HG03097 (cell line): ENCODE measurements around the gene SLC4A3.
A peak's percentile ranks its signal among the peaks of the same experiment; 100 is the strongest.

Experiments
- ATAC-seq: cut with Tn5 transposase; IDR thresholded peaks from one replicate; pipeline ENCODE4 v1.9.1; 2021; ENCODE audit not compliant: unreplicated experiment, low FRiP score

SLC4A3 gene

DNA sequence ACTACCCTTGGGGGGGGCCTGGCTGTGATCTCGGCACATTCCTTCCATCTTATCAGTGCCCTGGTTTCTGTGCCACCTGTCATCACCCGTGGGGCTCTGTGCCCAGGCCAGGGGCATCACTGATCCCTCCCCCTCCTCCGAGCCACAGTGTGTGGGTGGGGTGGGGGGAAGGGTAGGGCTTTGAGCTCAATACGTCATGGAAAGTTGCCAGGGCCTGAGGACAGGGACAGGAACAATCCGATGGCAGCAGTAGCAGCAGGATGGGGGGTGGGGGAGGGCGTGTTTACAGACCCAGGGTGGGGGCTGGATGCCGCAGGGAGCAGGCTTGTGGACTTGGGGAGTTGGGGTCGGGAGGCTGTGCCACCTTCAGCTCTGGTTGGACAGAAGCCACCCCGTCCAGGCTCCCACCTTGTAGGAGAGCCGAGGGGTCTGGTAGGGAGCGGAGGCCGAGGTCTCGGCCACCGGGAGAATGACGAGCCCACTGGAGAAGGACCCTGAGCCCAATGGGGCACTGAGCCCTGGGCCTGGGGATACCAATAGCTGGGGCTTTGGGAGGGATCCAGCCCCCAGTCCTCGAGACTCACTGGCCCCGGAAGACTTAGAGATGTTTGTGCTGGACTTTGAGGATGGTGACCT, 3.5 kb downstream of the SLC4A3 start:
- no peak for ATAC-seq

DNA sequence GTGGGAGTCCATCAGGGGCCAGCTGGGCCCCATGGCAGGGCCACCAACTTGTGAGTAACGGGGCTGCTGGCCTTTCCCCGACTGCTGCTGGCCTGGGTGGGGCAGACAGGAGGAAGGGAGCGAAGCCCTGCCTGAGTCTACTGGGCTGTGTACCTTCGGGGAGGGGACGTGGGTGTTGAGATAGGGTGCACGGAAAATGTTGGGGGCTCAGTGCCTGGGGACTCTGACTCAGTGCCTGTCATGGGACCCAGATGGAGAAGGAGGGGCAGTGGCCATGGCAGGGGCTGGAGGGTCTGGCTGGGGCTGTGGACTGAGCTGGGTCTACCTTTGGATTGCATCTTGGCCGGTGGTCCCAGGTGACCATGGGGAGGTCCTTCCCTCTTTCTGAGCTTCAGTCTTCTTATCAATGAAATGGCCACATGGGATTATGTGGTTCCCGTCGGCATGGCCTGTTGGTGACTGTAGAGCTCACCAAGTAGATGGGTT, 4.0 kb downstream of the SLC4A3 start:
- ATAC-seq, result no peak

DNA sequence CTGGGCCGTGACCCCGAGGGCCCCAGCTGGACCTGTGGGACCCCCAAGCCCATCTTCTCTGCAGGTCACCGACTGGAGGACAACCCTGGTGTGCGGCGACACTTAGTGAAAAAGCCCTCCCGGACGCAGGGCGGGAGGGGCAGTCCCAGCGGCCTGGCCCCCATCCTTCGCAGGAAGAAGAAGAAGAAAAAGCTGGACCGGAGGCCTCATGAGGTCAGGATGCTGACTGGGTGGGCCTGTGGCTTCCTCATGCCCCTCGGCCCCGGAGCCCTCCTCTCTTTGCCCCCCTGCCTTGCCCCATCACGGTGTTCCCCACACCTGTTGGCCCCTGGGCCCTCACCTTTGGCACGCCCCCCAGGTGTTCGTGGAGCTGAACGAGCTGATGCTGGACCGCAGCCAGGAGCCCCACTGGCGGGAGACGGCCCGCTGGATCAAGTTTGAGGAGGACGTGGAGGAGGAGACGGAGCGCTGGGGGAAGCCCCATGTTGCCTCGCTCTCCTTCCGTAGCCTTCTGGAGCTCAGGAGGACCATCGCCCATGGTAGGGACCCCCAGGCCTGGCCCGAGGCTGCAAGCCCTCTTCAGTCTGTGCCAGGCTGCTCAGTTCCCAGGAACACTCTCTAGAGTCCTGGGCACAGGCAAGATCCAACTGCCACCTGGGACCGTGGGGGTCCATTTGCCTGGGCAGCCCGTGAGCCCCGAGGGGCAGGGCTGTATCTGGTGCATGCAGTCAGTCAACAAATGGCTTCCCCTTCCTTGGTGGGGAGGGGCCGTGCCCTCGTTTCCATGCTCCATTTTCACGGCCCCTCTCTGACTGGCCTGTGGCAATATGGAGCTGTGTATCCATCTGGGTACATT, 4.7 kb downstream of the SLC4A3 start:
- no peak for ATAC-seq

DNA sequence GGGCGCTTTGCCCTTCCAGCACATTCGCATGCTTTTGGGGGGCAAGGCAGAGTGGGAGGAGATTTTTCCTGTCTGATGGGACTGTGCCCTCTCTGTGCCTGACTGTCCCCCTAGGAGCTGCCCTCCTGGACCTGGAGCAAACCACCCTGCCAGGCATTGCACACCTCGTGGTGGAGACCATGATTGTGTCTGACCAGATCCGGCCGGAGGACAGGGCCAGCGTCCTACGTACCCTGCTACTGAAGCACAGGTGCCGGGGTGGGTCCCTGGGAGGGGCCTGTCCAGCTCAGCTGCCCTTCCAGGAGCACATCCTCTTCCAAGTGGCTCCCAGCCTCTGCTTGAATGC, 5.3 kb downstream of the SLC4A3 start:
- no peak for ATAC-seq

DNA sequence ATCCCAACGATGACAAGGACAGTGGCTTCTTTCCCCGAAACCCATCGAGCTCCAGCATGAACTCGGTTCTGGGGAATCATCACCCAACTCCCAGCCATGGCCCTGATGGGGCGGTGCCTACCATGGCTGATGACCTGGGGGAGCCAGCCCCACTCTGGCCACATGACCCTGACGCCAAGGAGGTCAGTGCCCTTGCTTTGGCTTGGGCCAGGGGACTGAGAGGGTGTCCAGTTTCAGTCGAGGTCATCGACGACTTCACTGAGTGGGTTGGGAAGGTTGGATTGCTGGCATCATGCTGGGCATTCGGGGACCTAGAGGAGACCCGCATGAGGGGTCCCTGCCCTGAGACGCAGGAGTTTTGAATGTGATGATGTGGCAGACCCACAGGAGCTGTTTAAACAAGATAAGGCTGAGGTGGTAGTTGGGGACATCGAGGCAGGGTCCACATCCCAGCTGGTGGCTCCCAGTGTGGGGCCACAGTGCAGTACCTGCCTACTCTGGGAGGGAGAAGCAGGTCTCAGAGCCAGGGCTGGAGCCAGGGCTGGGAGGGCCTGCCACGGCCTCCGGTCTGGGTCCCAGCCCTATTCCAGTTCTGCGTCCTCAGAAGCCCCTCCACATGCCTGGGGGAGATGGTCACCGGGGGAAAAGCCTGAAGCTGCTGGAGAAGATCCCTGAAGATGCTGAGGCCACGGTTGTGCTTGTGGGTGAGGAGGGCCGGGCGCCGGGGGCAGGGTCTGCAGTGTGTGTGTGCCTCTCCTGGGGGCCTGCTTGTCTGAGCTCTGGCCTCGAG, 6.0 kb downstream of the SLC4A3 start:
- ATAC-seq, result no peak

DNA sequence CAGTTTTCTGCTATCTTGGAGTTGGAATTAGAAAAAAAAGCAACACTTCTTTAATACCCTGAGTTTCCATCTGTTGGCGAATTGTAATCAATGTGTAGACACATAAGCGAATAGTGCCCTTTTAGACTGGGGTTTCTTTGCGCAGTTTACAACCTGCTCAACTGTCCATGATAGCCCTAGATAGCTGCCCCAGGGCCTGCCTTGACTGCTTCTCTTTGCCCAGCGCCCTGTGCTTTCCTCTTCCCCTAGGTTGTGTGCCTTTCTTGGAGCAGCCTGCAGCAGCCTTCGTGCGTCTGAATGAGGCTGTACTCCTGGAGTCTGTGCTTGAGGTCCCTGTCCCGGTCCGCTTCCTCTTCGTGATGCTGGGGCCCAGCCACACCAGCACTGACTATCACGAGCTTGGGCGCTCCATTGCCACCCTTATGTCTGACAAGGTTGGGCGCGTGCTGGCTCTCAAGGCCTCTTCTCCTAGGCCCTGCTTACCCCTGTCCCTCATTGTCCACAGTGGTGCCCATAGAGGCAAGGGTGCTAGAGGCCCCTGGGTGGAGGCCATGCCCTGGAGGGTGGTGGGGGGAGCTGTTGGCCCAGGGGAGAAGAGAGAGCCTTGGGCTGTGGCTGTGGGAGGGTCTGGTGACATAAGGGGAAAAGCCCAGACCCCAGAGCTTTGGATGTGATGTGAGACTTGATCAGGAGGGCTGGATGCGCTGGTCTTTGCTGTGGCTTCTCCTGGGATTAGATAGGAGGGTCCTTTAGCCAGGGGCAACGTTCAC, 6.9 kb downstream of the SLC4A3 start:
- ATAC-seq, result no peak

DNA sequence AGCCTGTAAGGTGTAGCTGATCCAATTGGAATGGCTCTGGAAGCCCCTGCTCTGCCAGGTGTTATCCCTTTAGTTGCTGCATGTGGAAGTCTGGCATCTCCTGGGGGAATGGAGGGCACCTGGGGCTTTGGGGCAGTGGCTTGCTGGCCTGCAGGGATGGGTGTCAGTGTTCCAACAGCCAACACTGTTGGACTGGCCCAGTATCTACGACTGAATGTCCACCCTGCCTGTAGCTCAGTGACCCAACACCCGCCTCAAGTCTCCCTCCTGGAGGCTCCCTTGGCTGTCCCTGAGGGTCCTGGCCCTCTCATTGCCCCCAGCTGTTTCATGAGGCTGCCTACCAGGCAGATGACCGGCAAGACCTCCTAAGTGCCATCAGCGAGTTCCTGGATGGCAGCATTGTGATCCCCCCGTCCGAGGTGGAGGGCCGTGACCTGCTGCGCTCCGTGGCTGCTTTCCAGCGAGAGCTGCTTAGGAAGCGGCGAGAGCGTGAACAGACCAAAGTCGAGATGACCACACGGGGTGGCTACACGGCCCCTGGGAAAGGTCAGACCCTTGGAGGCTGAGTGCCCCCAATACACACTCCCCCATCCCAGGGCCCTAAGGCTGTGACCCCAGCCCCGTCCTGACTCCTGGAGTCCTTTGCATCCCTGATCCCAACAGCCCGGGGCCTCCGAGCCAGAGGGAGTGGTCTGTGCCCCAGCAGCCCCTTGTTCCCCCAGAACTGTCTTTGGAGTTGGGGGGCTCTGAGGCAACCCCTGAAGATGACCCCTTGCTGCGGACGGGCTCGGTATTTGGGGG, 7.7 kb downstream of the SLC4A3 start:
- ATAC-seq, result no peak

DNA sequence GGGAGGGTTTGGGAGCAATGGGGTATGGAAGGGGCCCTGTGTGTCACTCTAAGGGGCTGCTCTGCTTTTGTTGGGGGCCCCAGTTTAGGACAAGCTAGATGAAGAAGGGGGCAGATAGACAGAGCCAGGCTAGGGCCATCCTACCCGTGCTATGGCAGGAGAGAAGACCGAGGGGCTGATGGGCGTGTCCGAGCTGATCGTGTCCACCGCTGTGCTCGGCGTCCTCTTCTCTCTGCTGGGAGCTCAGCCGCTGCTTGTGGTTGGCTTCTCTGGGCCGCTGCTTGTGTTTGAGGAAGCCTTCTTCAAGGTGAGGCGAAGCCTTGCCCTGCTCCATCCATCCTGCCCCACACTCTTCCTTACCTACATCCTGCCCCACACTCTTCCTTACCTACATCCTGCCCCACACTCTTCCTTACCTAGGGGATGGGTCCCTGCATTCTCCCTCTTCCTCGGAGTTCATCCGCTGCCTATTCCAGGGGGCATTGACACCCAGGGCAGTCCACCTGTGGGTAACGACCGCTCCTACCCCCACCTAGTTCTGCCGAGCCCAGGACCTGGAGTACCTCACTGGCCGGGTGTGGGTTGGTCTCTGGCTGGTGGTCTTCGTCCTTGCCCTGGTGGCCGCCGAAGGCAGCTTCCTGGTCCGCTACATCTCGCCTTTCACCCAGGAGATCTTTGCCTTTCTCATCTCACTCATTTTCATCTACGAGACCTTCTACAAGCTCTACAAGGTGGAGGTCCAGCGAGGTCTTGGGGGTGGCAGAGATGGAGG, 8.9 kb downstream of the SLC4A3 start:
- ATAC-seq, result no peak

DNA sequence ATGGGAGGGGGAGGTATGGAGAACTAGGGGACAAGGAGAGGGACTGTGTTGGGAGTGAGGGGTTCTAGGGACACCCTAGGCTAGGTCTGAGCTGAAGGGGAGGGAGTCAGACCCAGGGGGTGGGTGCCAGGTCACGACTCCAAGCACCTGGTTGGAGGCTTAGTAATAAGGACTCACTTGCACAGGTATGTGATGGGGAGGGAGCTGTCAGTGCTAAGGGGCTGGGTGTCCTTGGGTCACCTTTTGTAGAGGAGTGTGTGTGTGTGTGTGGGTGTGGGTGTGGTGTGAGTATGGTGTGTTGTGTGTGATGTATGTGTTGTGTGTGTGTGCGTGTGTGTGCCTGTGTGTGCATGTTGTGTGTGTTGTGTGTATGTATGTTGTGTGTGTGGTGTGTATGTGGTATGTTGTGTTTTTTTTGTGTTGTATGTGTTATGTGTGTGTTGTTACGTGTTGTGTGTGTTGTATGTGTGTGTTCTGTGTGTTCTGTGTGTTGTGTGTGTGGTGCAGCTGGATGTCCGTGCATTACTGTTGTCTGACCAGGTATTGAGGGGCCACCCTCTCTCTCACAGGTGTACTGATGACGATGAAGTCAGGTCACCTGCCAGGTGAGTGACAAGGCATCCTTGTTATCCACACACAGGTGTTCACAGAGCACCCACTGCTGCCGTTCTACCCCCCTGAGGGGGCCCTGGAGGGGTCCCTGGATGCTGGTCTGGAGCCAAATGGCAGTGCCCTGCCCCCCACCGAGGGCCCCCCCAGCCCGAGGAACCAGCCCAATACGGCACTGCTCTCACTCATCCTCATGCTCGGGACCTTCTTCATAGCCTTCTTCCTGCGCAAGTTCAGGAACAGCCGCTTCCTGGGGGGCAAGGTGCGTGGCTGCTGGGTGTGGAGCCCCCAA, 9.8 kb downstream of the SLC4A3 start:
- no peak for ATAC-seq

DNA sequence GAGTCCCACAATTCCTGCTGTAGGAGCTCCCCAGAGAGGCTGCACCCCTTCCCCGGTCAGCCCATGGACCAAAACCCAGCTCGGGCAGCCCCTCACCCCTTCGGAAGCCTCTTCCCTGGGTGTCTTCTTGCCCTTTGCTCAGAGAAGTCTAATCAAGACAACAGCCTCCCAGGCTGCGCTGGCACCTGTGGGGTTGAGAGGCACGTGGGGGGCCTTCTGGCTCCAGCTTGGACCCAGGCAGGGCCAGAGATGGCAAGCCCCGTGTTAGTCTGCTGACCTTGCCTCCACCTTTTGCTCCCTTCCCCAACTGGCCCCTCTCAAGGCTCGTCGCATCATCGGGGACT, 10.4 kb downstream of the SLC4A3 start:
- no peak for ATAC-seq

DNA sequence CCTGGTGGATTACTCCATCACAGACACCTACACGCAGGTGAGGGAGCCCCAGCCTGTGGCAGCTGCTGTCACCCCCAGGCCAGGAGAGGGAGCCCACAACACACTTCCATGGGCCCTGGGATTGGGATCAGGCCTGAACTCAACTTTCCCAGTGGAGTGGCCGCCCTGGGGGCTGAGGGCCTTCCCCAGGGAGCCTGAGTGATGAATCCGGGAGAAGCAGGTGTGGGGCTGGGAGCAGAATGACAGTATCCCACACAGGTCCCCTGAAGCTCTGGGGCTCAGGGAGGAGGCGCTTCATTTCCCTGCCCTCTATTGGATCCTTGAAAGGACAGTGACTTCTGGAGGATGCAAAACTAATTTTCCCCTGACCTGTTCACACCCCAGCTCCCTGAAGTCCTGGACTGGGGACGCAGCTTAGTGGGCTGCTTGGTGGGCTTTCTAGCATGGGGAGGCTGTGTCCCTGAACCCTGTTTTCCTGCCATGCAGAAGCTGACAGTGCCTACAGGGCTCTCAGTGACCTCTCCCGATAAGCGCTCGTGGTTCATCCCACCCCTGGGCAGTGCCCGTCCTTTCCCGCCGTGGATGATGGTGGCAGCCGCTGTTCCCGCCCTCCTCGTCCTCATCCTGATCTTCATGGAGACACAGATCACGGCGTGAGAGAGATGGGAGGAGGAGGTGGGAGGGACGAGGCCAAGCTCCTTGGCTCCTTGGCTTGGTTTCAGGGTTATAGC, 11.0 kb downstream of the SLC4A3 start:
- no peak for ATAC-seq

DNA sequence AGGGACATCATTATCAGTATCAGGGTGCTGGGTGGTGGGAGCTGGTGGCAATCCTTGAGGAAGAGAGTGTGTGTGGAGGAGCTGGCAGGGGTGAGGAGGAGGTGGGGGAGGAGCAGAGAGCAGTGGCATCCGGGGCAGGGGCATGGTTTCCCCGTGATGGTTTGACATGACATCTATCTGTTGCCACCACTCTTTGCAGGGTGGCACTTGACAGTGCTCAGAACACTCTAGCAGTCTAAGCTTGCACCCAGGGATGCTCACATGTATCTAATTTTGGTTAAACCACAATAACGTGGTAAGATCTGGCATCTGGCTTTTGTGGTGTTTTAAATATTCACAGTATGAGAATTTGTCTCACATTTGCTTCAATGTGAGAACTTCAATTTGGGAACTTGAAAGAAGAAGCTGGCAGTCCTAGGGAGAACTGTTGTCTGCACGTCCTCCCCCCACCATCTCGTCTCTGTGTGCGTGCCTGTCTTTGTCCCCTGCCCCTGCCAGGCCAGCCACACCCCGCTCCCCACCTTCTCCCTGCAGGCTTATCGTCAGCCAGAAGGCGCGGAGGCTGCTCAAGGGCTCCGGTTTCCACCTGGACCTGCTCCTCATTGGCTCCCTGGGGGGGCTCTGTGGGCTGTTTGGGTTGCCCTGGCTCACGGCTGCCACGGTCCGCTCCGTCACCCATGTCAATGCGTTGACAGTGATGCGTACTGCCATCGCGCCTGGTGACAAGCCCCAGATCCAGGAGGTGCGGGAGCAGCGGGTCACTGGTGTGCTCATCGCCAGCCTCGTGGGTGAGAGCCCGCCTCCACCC, 11.7 kb downstream of the SLC4A3 start:
- no peak for ATAC-seq

DNA sequence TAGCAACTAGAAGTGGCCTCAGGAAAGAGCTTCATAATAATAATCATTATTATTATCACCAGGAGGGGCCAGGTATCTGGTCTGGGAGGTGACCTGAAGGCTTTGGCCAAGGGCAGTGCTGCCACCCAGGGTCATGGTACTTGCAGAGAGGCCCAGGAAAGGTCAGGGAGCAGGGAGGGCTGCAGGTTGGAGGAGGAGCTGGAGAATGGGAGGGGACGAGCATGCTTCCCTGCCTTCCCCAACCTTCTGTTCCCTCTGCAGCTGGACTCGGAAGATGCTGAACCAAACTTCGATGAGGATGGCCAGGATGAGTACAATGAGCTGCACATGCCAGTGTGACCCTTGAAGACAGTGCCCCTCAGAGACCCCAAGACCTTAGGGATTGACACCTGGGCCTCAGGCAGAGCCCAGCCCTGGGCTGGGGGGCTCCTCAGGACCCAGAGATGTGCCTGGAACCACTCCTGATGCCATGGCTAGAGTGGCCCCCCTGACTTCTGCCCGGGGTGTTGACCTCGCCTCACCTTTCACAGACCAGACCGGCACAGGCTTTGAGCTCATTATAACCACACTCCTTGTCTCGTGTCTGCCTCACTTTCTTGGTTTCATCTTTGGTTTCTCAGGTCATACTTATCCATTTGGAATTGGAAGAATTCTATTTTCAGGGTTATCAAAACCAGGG, 14.1 kb downstream of the SLC4A3 start:
- no peak for ATAC-seq

DNA sequence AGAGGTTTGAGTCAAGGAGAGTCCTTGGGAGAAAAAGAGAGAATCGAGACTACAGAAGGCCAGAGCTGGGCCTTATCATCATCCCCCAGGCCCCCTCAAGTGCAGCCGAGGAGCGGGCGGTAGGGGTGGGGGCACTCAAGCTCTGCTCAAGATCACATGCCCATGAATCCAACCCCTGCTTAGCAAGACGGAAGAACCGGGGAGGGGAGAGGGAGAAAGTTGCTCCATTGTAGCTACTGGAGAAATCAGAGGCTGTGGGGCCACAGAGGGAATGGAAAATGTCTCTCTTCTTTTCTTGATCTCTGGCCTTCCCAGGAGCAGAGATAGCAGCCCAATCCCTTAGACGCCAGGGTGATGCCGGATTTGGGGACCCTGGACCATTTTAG, 14.6 kb downstream of the SLC4A3 start:
- ATAC-seq, result no peak

DNA sequence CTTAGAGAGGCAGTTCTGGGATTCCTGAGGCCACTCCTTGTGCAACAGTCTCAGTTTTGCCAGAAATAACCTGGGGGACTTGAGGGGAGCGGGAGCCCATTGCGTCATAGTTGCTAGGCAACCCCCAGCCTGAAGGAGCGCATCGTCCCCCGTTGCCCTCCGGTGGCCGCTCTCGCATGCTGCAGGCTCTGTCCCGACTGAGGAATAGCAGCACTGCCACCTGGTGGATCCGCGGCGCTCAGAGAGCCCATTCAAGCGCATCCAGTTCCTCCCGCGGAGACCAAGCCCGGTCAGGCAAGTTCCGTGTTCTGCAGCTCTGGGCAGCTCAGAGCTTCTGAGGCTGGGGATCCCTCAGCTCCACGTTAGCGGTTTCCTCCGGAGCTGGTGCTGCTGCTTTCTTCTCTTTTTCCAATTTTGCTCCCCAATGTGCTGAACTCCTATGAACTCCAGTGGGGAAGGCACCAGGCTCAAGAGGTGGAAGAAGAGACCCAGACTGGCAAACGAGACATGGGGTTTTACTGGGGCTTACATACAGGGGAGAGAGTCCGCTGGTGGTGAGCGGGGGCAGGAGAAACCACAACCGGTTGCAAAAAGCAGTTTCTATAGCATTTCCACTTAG, 15.1 kb downstream of the SLC4A3 start:
- peak; percentile 99 for ATAC-seq

DNA sequence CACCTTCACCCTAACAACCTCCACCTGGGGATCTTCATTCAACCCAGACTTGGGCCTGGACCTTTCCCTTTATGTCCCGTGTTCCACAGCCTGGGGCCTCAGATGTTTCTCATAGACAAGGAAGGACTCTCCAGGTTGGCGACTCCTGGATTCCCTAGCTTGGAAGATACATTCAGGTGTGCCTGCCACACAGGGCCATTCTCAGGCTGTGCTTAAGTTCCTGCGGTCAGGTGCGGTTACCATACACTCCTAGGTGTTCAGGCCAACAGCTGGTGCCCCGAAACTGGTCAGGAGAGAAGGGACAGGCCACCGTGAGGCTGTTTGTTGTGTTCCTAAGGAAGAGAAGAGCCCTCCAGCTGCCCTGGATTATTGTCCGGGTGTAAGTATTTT, 15.6 kb downstream of the SLC4A3 start:
- no peak for ATAC-seq
